H54 (cell line): Measurements from ENCODE around the gene HNRNPH3.
A peak's percentile ranks its signal among the peaks of the same experiment; 100 is the strongest.

ENCODE experiments used
- DNase-seq: peaks from one replicate; pipeline ENCODE4 v3.0.0; 2011; ENCODE audit warnings: low spot score, mixed read lengths; ENCODE audit not compliant: insufficient read length
- FAIRE-seq: peaks from 3 replicates; lab custom pipeline; 2011; peaks lifted over from hg19 to GRCh38; lab: Jason Lieb, UNC
- POLR2A ChIP-seq: IDR thresholded peaks from 2 replicates; pipeline ENCODE4 v1.6.1; 2011; ENCODE audit warnings: low read depth, mild to moderate bottlenecking, low read length

The HNRNPH3 gene

GRCh38 chr10:68340358-68341080, 8.7 kb downstream of the HNRNPH3 start:
- no peak for DNase-seq
- no peak for TF ChIP-seq POLR2A
- peak; percentile 87 for FAIRE-seq

- TF ChIP-seq POLR2A = no peak
- DNase-seq (no peak), FAIRE-seq (peak; percentile 96)
Measured at GRCh38 chr10:68342909-68343516, 11.1 kb downstream of the HNRNPH3 start.

- TF ChIP-seq POLR2A = no peak
- FAIRE-seq (peak; percentile 83), DNase-seq (no peak)
Measured at GRCh38 chr10:68345621-68346020, 13.8 kb downstream of the HNRNPH3 start.

GRCh38 chr10:68346774-68347173, 14.9 kb downstream of the HNRNPH3 start:
- no peak for TF ChIP-seq POLR2A
- DNase-seq = no peak
- peak; percentile 15 for FAIRE-seq

- FAIRE-seq (peak; percentile 98), DNase-seq (peak; percentile 38)
- no peak for TF ChIP-seq POLR2A
Measured at GRCh38 chr10:68348265-68348741, 16.4 kb downstream of the HNRNPH3 start.

GRCh38 chr10:68353537-68353936, 21.7 kb downstream of the HNRNPH3 start:
- no peak for TF ChIP-seq POLR2A
- no peak for FAIRE-seq
- no peak for DNase-seq

- no peak for TF ChIP-seq POLR2A
- no peak for FAIRE-seq
- DNase-seq = no peak
Measured at GRCh38 chr10:68359189-68359588, 27.3 kb downstream of the HNRNPH3 start.

GRCh38 chr10:68362590-68362989, 30.7 kb downstream of the HNRNPH3 start:
- DNase-seq = no peak
- no peak for TF ChIP-seq POLR2A
- no peak for FAIRE-seq

GRCh38 chr10:68364101-68364886, 32.4 kb downstream of the HNRNPH3 start:
- no peak for DNase-seq
- FAIRE-seq = peak; percentile 6
- TF ChIP-seq POLR2A = no peak

- FAIRE-seq (peak; percentile 15), DNase-seq (no peak)
- no peak for TF ChIP-seq POLR2A
Measured at GRCh38 chr10:68365611-68366010, 33.7 kb downstream of the HNRNPH3 start.

- TF ChIP-seq POLR2A = no peak
- DNase-seq (no peak), FAIRE-seq (no peak)
Measured at GRCh38 chr10:68366600-68366999, 34.7 kb downstream of the HNRNPH3 start.

GRCh38 chr10:68367121-68367520, 35.3 kb downstream of the HNRNPH3 start:
- no peak for DNase-seq
- FAIRE-seq = no peak
- TF ChIP-seq POLR2A = no peak

- DNase-seq (no peak), FAIRE-seq (no peak)
- no peak for TF ChIP-seq POLR2A
Measured at GRCh38 chr10:68371604-68372003, 39.7 kb downstream of the HNRNPH3 start.

- no peak for DNase-seq
- no peak for TF ChIP-seq POLR2A
- peak; percentile 64 for FAIRE-seq
Measured at GRCh38 chr10:68385740-68386139, 53.9 kb downstream of the HNRNPH3 start.
